Large intestine (tissue), 3 donors: ENCODE measurements around the gene DLG3. TPM values are rescaled to one million over a fixed set of nuclear protein-coding genes. Genes with fewer than 3 reads are reported as not detected.

Source experiments
- DNase-seq, 2 donors: peaks; one replicate each; pipeline versions ENCODE4 v3.0.0 to v3.0.0-alpha.2; 2013
- H3K27ac ChIP-seq: one replicate; pipeline ENCODE4 v1.5.1; 2013; ENCODE audit warnings: low read length
- H3K27me3 ChIP-seq: 2 replicates; pipeline ENCODE4 v1.6.1; 2013; ENCODE audit warnings: low read length; ENCODE audit not compliant: control insufficient read depth, insufficient read depth
- H3K36me3 ChIP-seq: 2 replicates; pipeline ENCODE4 v1.6.1; 2013; ENCODE audit warnings: low read length; ENCODE audit not compliant: control insufficient read depth, insufficient read depth
- H3K4me1 ChIP-seq: one replicate; pipeline ENCODE4 v1.6.1; 2013; ENCODE audit warnings: low read length; ENCODE audit not compliant: control insufficient read depth, insufficient read depth
- H3K4me3 ChIP-seq: one replicate; pipeline ENCODE4 v1.5.1; 2013; ENCODE audit warnings: low read length
- H3K9me3 ChIP-seq: one replicate; pipeline ENCODE4 v1.6.1; 2013; ENCODE audit warnings: mild to moderate bottlenecking, low read depth, low read length, moderate library complexity; ENCODE audit not compliant: control insufficient read depth
- WGBS: methylation state at CpG from one replicate; pipeline ENCODE4 v1.1.5; 2013; ENCODE audit warnings: low lambda C conversion rate; ENCODE audit not compliant: insufficient coverage; 5-methylcytosine and 5-hydroxymethylcytosine counted together
- polyA plus RNA-seq: library from polyadenylated mRNA; unstranded; fragments of 120-200 nt; gene quantifications from one replicate; pipeline ENCODE4 v1.2.1, GENCODE V29; 2013

Gene DLG3
- polyA plus RNA-seq, 1 donor: 37.4 TPM

DNA sequence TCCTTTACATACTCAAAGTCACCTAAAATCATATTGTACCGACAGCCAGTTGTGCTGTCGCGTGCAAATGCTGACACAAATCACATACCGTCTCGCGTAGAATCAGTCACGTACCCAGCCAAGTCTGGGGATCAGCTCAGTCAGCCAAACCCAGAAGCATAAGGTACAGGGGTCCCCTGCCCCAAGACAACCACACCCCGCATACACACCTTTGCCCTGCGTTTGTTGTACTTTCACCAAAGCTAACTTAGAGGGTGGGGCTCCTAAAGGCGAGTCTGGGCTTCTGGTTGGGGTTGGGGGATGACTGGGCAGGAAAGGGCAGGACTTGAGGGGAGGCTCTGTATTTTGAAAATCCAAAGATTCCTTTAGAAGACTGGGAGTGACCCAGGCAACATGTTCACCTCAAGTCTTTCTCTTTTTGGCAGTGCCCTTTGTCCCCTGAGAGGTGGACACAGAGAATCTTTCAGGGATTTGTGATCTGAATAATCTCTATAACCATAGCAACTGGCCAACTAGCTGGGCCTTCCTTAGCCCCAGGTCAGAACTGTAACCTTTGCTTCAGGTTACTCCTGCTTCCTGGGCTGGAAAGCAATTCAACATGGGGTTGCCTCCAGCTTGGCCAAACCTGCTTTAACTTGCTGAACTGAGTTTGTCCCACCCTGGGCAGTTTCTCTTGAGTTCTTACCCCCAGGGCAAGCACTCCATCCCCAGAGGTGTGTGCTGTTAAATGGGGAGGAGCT lies 20.5 kb upstream of the DLG3 start:
- peak; percentile 60 to 80 for DNase-seq
- no CpG with 5 or more reads among the region's 10 CpGs for WGBS
- peak overlapping the region; percentile 58 for H3K27ac ChIP-seq

GRCh38 chrX:70424801-70425200 lies 19.8 kb upstream of the DLG3 start:
- H3K36me3 ChIP-seq: no peaks in the 10 kb centered on the region
- H3K27me3 ChIP-seq: no peaks in the 10 kb centered on the region
- H3K4me1 ChIP-seq: peaks cover 21% of the 10 kb centered on the region
- H3K9me3 ChIP-seq: no peaks in the 10 kb centered on the region
- no peak overlapping the region for H3K27ac ChIP-seq
- no peak for DNase-seq
- WGBS: no CpG with 5 or more reads among the region's 10 CpGs
- H3K4me3 ChIP-seq: no peak overlapping the region

More for the DNA sequence above, 20.5 kb upstream of the DLG3 start:
- peak overlapping the region; percentile 43 for H3K4me3 ChIP-seq
- no peaks in the 10 kb centered on the region for H3K27me3 ChIP-seq
- peaks cover 21% of the 10 kb centered on the region for H3K4me1 ChIP-seq
- H3K36me3 ChIP-seq: no peaks in the 10 kb centered on the region
- H3K9me3 ChIP-seq: no peaks in the 10 kb centered on the region

GRCh38 chrX:70426286-70427278 lies 18.1 kb upstream of the DLG3 start:
- H3K27ac ChIP-seq: no peak overlapping the region
- H3K27me3 ChIP-seq: no peaks in the 10 kb centered on the region
- no peaks in the 10 kb centered on the region for H3K36me3 ChIP-seq
- peaks cover 21% of the 10 kb centered on the region for H3K4me1 ChIP-seq
- H3K9me3 ChIP-seq: no peaks in the 10 kb centered on the region
- H3K4me3 ChIP-seq: no peak overlapping the region
- WGBS: no CpG with 5 or more reads among the region's 15 CpGs
- DNase-seq: no peak

DNA sequence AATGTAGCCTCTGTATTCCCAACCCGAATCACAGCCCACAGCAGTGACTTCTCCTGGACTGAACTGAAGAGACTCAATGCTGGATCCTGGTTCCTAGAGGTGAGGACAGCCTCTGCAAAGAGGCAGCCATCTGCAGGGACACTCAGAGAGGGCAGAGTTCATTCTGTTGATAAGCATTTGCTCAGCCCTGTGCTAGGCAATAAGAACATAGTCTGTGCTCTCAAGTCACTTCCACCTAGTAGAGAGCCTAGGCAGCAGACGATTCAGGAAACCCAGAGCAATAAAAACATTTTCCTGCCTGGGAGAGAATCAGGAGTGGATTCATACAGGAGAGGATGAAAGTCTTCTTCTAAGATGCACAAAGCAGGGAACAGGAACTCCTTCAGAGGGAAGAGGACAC lies 17.3 kb upstream of the DLG3 start:
- Histone ChIP-seq H3K36me3 (no peaks in the 10 kb centered on the region), H3K4me3 (no peak overlapping the region), H3K4me1 (peaks cover 21% of the 10 kb centered on the region), H3K27ac (peak overlapping the region; percentile 53), H3K9me3 (no peaks in the 10 kb centered on the region), H3K27me3 (no peaks in the 10 kb centered on the region)
- peak in 1 of 2 donors; percentile 54 for DNase-seq
- no CpG with 5 or more reads among the region's 2 CpGs for WGBS

GRCh38 chrX:70429759-70430158 lies 14.9 kb upstream of the DLG3 start:
- no peak overlapping the region for H3K27ac ChIP-seq
- no peaks in the 10 kb centered on the region for H3K9me3 ChIP-seq
- H3K27me3 ChIP-seq: peaks cover under 1% of the 10 kb centered on the region
- no CpG with 5 or more reads among the region's 6 CpGs for WGBS
- H3K36me3 ChIP-seq: no peaks in the 10 kb centered on the region
- peaks cover 11% of the 10 kb centered on the region for H3K4me1 ChIP-seq
- no peak for DNase-seq
- H3K4me3 ChIP-seq: no peak overlapping the region

DNA sequence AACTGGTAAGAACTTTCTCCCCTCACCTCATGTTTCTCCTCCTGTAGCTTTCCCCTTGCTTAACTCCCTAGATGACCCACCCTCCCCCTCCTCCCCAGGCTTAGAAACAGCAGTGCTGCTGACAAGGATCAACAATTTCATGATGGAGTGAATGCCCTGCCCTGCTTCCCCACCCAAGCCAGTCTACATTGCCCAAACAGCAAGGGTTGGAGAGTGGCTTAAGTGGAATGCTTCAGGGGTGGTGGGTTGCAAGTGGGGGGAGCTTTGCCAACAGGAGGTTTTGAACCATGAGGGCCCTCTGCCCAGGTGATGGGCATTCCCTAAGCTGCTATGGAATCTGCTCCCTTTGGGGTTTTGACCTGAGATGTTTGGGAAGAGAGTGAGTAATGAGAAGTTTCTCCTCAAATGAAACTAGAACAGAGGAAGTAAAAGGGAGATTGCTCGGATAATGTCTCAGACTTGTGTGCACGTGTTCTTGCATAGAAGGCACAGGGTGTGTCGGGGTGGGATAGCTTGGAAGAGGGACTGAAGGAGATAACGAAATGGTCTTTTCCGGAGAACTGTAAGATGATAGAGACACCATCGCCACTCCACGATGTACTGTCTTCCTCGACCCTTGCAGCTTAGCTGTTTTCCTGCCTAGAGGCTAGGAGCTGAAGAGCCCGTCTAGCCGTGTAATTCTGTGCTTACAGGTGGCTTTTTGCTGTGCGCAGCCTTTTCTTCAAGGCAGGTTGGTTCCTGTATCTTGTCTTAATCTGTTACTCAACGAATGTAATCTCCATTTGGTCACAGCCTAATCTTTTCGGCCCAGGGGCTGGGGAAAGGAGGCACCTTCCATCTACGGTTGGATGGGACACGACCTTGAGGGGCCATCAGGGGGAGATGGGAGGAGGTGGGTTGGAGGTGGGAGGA lies 11.4 kb upstream of the DLG3 start:
- no peak for DNase-seq
- no peaks in the 10 kb centered on the region for H3K9me3 ChIP-seq
- H3K27me3 ChIP-seq: peaks cover 17% of the 10 kb centered on the region
- WGBS: no CpG with 5 or more reads among the region's 15 CpGs
- H3K27ac ChIP-seq: peak overlapping the region; percentile 70
- H3K36me3 ChIP-seq: no peaks in the 10 kb centered on the region
- H3K4me1 ChIP-seq: peaks cover 8% of the 10 kb centered on the region
- peak overlapping the region; percentile 33 for H3K4me3 ChIP-seq

DNA sequence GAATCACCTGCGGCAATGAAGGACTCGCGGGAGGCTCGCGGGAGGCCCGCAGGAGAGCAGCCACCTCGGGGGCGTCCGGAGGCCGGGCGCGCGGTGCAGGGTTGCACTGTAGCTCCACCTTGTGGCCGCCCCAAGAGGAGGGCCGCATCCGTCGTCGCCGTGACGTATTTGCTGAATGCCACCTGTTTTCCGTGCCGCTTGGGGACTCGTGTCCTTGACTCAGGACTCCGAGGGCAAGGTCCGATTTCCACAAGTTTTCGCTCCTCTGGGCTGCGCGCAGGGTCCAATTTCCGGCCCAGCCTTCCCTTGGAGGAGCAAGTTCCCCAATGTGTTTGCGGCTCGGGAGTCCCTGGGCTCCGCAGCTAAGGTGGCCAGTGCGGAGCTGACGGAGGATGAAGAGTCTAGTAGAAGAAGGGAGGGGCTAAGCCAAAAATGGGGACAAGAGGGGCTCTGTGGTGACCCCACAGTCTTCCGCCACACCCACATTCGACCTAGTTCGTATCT lies 10.7 kb upstream of the DLG3 start:
- WGBS: no CpG with 5 or more reads among the region's 37 CpGs
- Histone ChIP-seq H3K4me1 (peaks cover 8% of the 10 kb centered on the region), H3K9me3 (no peaks in the 10 kb centered on the region), H3K36me3 (no peaks in the 10 kb centered on the region), H3K4me3 (peak overlapping the region; percentile 88), H3K27me3 (peaks cover 17% of the 10 kb centered on the region), H3K27ac (peak overlapping the region; percentile 95)
- peak; percentile 83 to 90 for DNase-seq

DNA sequence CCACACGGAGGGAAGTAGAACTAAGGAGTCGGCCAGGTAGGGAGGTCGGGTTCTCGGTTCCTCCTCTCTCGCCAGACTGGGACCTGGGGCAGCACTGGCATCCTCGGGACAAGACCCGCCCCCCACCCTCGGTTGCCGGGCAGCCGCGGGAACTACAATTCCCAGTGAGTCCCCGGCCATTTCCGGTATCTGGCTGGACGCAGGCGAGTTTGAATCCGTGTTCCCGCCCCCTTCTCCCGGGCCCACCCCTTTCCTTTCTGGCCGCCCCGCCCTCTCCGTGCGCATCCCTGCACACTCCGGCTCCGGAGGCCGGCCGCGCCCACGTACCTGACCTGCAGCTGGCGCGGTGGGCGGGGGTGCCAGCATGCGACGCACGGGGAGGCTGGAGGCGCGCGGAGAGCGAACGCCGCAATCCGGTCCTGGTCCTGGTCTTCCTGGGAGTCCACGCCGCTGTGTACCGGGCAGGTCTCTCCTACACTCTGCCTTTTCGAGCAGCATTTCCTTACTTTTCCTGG lies 10.2 kb upstream of the DLG3 start:
- H3K36me3 ChIP-seq: no peaks in the 10 kb centered on the region
- H3K4me1 ChIP-seq: peaks cover 8% of the 10 kb centered on the region
- H3K4me3 ChIP-seq: peak overlapping the region; percentile 88
- H3K27ac ChIP-seq: peak overlapping the region; percentile 95
- no peaks in the 10 kb centered on the region for H3K9me3 ChIP-seq
- H3K27me3 ChIP-seq: peaks cover 21% of the 10 kb centered on the region
- no CpG with 5 or more reads among the region's 45 CpGs for WGBS
- peak; percentile 79 to 88 for DNase-seq

GRCh38 chrX:70434914-70435586 lies 9.6 kb upstream of the DLG3 start:
- Histone ChIP-seq H3K36me3 (no peaks in the 10 kb centered on the region), H3K9me3 (no peaks in the 10 kb centered on the region), H3K4me1 (peaks cover 8% of the 10 kb centered on the region), H3K4me3 (peak overlapping the region; percentile 88), H3K27me3 (peaks cover 21% of the 10 kb centered on the region), H3K27ac (no peak overlapping the region)
- DNase-seq: no peak
- WGBS: no CpG with 5 or more reads among the region's 17 CpGs
